ENCODE measurements around the gene GPAM.
"Not testable (repeated sequence)": the region's sequence is repeated elsewhere in the genome, so short reads cannot be mapped to it uniquely, and the experiment has no call there.

GPAM gene

GRCh38 chr10:112183329-112184051 is at the start of gene GPAM:
TSS of gene GPAM (minus strand) at chr10:112183765. CDS start at chr10:112181784, 1,981 bp downstream.
- peak; percentile 93 for DNase-seq (ENCODE audit: low spot score)

GRCh38 chr10:112232670-112233069 is 49.1 kb upstream of the GPAM start:
- no peak for DNase-seq (ENCODE audit: low spot score)

- DNase-seq (ENCODE audit: low spot score) = no peak
Observed at GRCh38 chr10:112231602-112232400, 48.2 kb upstream of the GPAM start.

DNA sequence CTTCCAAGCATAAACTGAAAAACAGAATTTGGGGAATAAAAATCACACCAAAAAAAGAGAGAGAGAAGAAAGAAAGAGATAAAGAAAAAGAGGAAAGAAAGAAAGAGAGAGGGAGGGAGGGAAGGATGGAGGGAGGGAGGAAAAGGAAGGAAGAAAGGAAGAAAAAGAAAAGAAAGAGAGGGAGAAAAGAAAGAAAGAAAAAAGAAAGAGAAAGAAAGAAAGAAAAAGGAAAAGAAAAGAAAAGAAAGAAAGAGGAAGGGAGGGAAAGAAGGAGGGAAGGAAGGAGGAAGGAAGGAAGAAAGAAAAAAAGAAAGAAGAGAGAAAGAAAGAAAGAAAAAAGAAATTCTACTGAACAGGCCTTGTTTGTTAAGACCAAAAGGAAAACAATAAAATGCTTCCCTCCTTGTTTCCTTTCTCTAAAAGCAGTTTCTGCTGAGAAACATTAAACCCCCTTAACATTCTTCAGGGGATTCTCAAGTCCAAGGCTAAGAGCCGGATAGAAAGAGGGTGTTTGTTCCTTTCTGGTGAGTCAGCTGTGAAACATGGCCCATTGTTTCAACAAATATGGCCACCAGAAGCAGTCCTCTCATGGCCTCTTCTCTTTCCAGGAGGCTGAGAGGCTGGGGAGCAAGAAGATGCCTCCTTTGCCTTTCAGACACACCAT is 46.9 kb upstream of the GPAM start:
- DNase-seq (ENCODE audit: low spot score) = no peak

DNA sequence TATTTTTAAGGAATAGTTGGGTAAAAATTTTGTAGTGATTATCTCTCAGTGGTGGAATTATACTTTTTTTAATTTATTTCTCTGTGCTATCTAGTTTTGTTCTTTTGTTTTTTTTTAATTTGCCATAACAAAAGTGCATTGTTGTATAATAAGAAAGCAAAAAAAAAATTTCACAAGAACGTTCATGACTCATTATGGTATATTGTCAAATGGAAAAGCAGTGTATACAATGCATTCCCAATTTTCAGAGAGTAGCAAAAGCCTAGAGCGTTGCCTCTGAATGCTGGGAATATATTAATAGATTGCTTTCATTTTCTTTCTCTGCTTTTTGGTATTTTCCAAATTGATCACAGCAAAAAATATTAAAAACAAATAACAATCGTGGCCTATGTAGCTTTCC is 46.3 kb upstream of the GPAM start:
- DNase-seq (ENCODE audit: low spot score) = no peak

GRCh38 chr10:112229096-112229495 is 45.5 kb upstream of the GPAM start:
- no peak for DNase-seq (ENCODE audit: low spot score)

DNA sequence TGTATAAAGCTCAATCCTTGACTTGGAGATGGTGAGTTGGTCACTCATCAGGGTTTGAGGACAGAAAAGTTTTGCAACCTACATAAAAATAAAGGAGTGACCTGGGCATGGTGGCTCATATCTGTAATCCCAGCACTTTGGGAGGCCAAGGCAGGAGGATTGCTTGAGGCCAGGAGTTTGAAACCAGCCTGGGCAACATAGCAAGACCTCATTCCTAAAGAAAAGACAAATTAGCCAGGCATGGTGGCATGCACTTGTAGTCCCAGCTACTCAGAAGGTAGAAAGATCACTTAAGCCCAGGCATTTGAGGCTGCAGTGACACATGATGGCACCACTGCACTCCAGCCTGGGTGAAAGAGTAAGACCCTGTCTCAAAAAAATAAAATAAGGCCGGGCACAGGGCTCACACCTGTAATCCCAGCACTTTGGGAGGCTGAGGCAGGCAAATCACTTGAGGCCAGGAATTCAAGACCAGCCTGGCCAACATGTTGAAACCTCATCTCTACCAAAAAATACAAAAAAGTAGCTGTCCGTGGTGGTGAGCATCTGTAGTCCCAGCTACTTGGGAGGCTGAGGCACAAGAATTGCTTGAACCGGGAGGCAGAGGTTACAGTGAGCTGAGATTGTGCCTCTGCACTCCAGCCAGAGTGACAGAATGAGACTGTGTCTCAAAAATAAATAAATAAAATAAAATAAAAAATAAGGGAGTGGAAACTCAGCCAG is 45.0 kb upstream of the GPAM start:
- not testable (repeated sequence) for DNase-seq (ENCODE audit: low spot score)

DNA sequence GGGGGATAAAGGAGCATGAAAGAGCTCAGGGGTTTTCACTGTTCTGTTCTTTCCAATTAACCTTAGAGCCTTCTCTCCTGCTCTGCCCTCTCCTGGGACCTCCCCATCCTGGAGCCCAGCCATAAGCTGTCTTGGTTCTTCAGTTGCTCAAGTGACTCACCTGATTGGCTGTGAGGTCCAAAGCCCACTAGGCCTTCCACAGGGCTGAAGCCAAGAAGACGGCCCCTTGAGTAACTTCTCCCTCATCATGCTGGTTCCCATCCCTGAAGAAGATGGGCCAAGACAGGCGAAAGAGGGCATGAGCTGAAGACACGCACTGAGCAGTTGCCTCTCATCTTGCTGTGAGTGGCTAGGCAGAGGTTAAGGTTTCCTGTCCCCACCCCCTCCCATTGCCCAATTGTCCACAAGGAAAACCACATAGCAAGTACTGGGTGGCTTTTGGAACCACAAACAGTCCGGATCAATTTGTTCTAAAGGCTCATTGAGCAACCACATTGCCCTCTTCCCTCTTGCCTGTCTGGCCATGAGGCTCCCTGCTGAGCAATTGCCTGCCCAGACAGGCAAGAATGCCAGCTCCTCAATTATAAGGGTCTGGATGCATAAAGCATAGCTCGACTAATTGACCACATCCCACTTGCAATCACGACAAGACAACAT is 43.9 kb upstream of the GPAM start:
- no peak for DNase-seq (ENCODE audit: low spot score)

DNA sequence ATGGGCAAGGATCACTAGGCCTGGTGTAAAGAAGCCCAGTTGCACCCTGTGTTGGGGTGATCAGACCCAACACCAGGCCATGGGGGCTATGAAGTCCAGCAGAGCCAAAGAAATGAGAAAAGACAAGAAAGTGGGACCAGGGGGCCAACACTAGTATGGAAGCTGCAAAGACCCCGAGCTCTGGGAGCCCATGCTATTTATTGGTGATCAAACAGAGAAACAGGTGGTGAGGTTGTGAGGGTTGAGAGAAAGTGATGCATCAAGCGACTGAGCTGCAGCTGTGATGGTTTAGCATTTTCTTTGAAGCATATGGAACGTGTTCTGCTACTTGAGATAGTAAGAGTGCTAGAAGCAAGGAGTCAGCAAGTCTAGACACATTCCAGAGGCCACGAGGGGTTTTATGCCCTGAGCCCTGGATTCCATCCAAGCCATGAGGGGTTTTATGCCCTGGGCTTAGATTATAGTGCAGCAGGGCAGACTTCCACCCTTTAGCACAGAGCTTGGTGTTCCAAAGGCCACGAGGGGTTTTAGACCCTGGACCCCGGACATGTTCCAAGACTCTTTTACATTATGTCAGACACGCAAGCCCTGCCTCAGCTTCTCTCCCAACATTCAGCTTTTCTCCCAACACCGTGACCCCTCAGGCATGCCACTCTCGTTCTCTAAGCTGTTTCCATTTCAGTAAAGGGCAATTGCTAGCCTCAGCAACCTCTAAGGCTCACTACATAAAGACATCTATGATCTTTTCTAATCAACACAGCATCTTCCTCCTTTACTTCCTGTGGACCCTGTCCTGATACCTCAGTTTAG is 43.1 kb upstream of the GPAM start:
- no peak for DNase-seq (ENCODE audit: low spot score)

GRCh38 chr10:112225771-112226438 is 42.3 kb upstream of the GPAM start:
- DNase-seq (ENCODE audit: low spot score) = no peak

- no peak for DNase-seq (ENCODE audit: low spot score)
Observed at GRCh38 chr10:112224933-112225529, 41.5 kb upstream of the GPAM start.

- no peak for DNase-seq (ENCODE audit: low spot score)
Observed at GRCh38 chr10:112223725-112224124, 40.2 kb upstream of the GPAM start.

DNA sequence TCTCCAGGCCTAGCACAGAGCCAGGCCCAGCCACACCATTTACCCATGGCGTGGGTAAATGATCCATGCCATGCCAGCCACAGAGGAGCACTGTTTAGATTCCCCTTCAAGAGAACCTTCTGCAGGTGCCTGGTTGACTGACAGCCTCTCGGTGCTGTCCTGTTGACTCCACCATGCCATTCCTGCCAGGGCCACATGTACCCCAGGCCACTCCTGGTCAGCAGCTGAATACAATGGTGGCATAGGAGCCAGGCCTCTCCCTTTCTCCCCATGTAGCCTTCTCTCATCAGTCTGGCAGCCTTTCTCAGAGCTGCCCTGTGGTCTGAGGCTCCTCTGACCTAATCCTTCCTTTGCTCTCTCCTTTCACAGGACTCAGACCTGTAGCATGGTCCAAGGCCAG is 39.2 kb upstream of the GPAM start:
- DNase-seq (ENCODE audit: low spot score) = no peak

- DNase-seq (ENCODE audit: low spot score) = no peak
Observed at GRCh38 chr10:112221545-112221944, 38.0 kb upstream of the GPAM start.

- DNase-seq (ENCODE audit: low spot score) = no peak
Observed at GRCh38 chr10:112218960-112219359, 35.4 kb upstream of the GPAM start.

DNA sequence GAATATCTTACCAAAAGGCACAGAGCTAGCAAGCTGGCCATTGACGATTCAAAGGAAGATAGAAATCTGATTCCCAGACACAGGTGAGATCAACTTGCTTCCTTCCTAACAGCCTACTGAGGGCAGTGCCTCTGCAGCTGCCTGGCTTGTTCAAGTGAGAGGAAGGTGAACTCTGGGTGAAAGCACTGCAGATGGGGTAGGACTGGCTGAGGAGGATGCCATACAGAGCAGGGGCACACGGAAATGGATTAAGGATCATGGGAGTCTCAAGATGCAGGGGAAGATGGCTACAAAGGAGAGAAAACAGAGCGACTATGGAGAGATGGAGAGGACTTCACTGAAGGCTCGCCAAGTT is 34.4 kb upstream of the GPAM start:
- no peak for DNase-seq (ENCODE audit: low spot score)

DNA sequence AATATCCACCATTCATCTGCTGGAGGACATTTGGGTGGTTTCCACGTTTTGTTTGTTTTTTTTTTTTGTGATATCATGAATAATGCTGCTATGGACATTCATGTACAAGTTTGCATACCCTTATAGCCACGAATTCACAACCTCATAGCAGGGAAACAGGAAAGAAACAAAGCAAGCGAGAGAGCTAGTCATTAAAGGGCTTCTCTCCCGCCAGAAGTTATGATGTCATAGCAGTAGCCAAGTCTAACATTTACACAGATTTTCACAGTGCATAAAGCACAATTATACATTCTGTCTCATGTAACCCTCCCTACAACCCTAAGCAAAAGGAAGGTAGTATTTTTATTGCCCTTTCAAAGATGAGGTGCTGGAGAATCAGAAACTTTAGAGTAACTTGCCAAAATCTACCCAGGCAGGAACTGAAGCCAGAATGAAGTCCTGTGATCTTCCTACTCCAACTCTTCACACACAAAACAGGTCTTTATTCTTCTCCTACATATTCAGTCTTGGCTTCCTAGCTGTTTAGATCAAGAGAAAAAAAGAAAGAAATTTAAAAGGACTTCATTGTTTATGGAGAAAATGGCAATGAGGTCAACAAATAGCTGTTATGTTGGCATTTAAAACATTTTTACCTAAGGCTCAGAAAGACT is 33.9 kb upstream of the GPAM start:
- no peak for DNase-seq (ENCODE audit: low spot score)

- no peak for DNase-seq (ENCODE audit: low spot score)
Observed at GRCh38 chr10:112216966-112217365, 33.4 kb upstream of the GPAM start.

GRCh38 chr10:112216151-112216550 is 32.6 kb upstream of the GPAM start:
- no peak for DNase-seq (ENCODE audit: low spot score)

All from hematopoietic multipotent progenitor cell treated with erythropoietin and hydrocortisone succinate and interleukin-3 and kit ligand, for 15 days (in vitro differentiated cells).